Adrenal gland (tissue), 12 donors: ENCODE measurements around the gene DHRS2. TPM values are rescaled to one million over a fixed set of nuclear protein-coding genes. Genes with fewer than 3 reads are reported as not detected.

Source experiments
- DNase-seq, 7 donors: peaks; one replicate each; pipeline ENCODE4 v3.0.0-alpha.2; 2019 to 2020
- H3K27ac ChIP-seq, 5 donors: fragments of 200-600 bp; sonication (generic) in 4 of 5; 1 replicate in 3 of 5; 2 replicates in 2 of 5; pipeline versions ENCODE4 v1.5.1 to v1.8.0; 2016 to 2020; ENCODE audit warnings: mild to moderate bottlenecking in 1 of 5
- H3K27me3 ChIP-seq: fragments of 200-600 bp; 2 replicates; pipeline ENCODE4 v1.8.0; 2021
- H3K36me3 ChIP-seq, 2 donors: fragments of 200-600 bp; replicated peaks in 1 of 2; 1 replicate in 1 of 2; 2 replicates in 1 of 2; pipeline versions ENCODE4 v1.5.1 to v1.8.0; 2018 to 2022
- H3K4me1 ChIP-seq, 2 donors: fragments of 200-600 bp; replicated peaks in 1 of 2; 1 replicate in 1 of 2; 2 replicates in 1 of 2; pipeline versions ENCODE4 v1.5.1 to v1.8.0; 2018 to 2021
- H3K4me3 ChIP-seq, 4 donors: fragments of 200-600 bp; sonication (generic) in 3 of 4; one replicate each; pipeline ENCODE4 v1.5.1; 2016 to 2018
- H3K9me3 ChIP-seq, 3 donors: fragments of 200-600 bp; sonication (generic) in 1 of 3; replicated peaks in 1 of 3; 1 replicate in 2 of 3; 2 replicates in 1 of 3; pipeline versions ENCODE4 v1.5.1 to v1.8.0; 2016 to 2021
- CTCF ChIP-seq, 6 experiments: fragments of 450-650 bp in 4 of 6; fragments of 200-600 bp in 2 of 6; sonication (generic) in 1 of 6; IDR thresholded peaks; 1 replicate in 5 of 6; 2 replicates in 1 of 6; pipeline versions ENCODE4 v1.5.1 to v1.8.0; 2016 to 2021; ENCODE audit warnings: antibody characterized with exemption in 6 of 6, mild to moderate bottlenecking in 2 of 6, moderate library complexity in 1 of 6
- POLR2A ChIP-seq, 2 donors: fragments of 450-650 bp; IDR thresholded peaks; one replicate each; pipeline ENCODE4 v1.6.1; 2017; ENCODE audit warnings: antibody characterized with exemption in 2 of 2, mild to moderate bottlenecking in 2 of 2, moderate library complexity in 1 of 2
- WGBS, 4 donors: extraction: QIAGEN DNeasy Blood & Tissue Kit in 2 of 4; methylation state at CpG; one replicate each; pipeline versions ENCODE4 v1.1.5 to v1.1.7; 2013 to 2017; 5-methylcytosine and 5-hydroxymethylcytosine counted together
- intact Hi-C, 2 donors: fragments of 100-400 bp; cut with DNase I; formaldehyde crosslinking; loops; one replicate each; pipeline versions ENCODE4 v1.14.1 to v1.15.0; 2022 to 2023
- polyA plus RNA-seq, 3 donors: library from polyadenylated mRNA; stranded (reverse); fragments of 200-250 nt in 2 of 3; fragments of 350-450 nt in 1 of 3; fragmentation: Illumina TruSeq in 1 of 3; extraction: RNeasy Lipid Tissue Mini Kit (QIAGEN cat#74804) in 1 of 3; gene quantifications; one replicate each; pipeline ENCODE4 v1.2.3, GENCODE V29; 2013 to 2014
- total RNA-seq, 9 donors: library from RNA; depleted of rRNA in 4 of 9; stranded (reverse); fragments of >200 nt in 4 of 9; fragments of 120-200 nt in 1 of 9; fragmentation: NEBNext Ultra II Directional in 1 of 9; extraction: Animal tissue kit (Norgen Biotek cat#: 25700) in 1 of 9; gene quantifications; one replicate each; pipeline versions ENCODE4 v1.1.0 to v1.2.4, GENCODE V29; 2013 to 2023
- donor health status: healthy with polysubstance abuse.
- donor health status: Bipolar disorder and iron deficiency.
- donor health status: DM: yes; HTN: yes; CAD: no.
- donor health status: DM: no; HTN: no; CAD: no.
- donor health status: DM: no; HTN: no; CAD: no.
- donor health status: DM: yes; HTN: yes; CAD: no.

Gene DHRS2
- total and polyA plus RNA-seq, 12 donors = 0.86 to 4.9 (median 2.5) TPM; not detected in 4

- TF ChIP-seq POLR2A (IDR thresholded peaks at IDR 0.05) (no peak), CTCF (IDR thresholded peaks at IDR 0.05) (no peak)
- H3K4me1 ChIP-seq = no peaks in the 10 kb centered on the region
- no peaks in the 10 kb centered on the region for H3K9me3 ChIP-seq
- H3K27me3 ChIP-seq = no peaks in the 10 kb centered on the region
- H3K4me3 ChIP-seq = no peak overlapping the region
- WGBS, 4 donors = 58 to 76% (median 71%) methylated on average over 2 of the region's 2 CpGs
- no peak for DNase-seq
- no peaks in the 10 kb centered on the region for H3K36me3 ChIP-seq
- intact Hi-C loops = no loop called here
- no peak overlapping the region for H3K27ac ChIP-seq
Observed at GRCh38 chr14:23610090-23610814, 25.9 kb upstream of the DHRS2 start.

GRCh38 chr14:23610815-23611289, 25.3 kb upstream of the DHRS2 start:
- DNase-seq = no peak

GRCh38 chr14:23612354-23612732, 23.8 kb upstream of the DHRS2 start:
- 77 to 84% (median 79%) methylated on average over 4 of the region's 4 CpGs for WGBS, 4 donors
- H3K9me3 ChIP-seq = no peaks in the 10 kb centered on the region
- H3K27ac ChIP-seq = no peak overlapping the region
- no peak overlapping the region for H3K4me3 ChIP-seq
- no peak for TF ChIP-seq POLR2A (IDR thresholded peaks at IDR 0.05)
- no peaks in the 10 kb centered on the region for H3K4me1 ChIP-seq
- DNase-seq = no peak
- no peaks in the 10 kb centered on the region for H3K27me3 ChIP-seq
- intact Hi-C loops = no loop called here
- no peaks in the 10 kb centered on the region for H3K36me3 ChIP-seq

More at GRCh38 chr14:23610815-23611289, 25.3 kb upstream of the DHRS2 start:
- no peaks in the 10 kb centered on the region for H3K9me3 ChIP-seq
- intact Hi-C loops = no loop called here
- TF ChIP-seq CTCF (IDR thresholded peaks at IDR 0.05) = no peak
- no peak for TF ChIP-seq POLR2A (IDR thresholded peaks at IDR 0.05)
- H3K27me3 ChIP-seq = no peaks in the 10 kb centered on the region
- 58 to 69% (median 61%) methylated on average over 4 of the region's 4 CpGs for WGBS, 4 donors
- H3K4me3 ChIP-seq = no peak overlapping the region
- no peaks in the 10 kb centered on the region for H3K36me3 ChIP-seq
- no peaks in the 10 kb centered on the region for H3K4me1 ChIP-seq
- H3K27ac ChIP-seq = no peak overlapping the region

GRCh38 chr14:23612802-23613201, 23.4 kb upstream of the DHRS2 start:
- 91 to 100% (median 94%) methylated on average over 1 of the region's 1 CpG for WGBS, 4 donors
- Histone ChIP-seq H3K27me3 (no peaks in the 10 kb centered on the region), H3K4me1 (no peaks in the 10 kb centered on the region), H3K27ac (no peak overlapping the region), H3K36me3 (no peaks in the 10 kb centered on the region), H3K9me3 (no peaks in the 10 kb centered on the region), H3K4me3 (no peak overlapping the region)
- DNase-seq = no peak
- intact Hi-C loops = no loop called here
- TF ChIP-seq CTCF (IDR thresholded peaks at IDR 0.05) = no peak
- no peak for TF ChIP-seq POLR2A (IDR thresholded peaks at IDR 0.05)
